ENCODE results near the gene LHFPL3. TPM values are rescaled to one million over a fixed set of nuclear protein-coding genes. Genes with fewer than 3 reads are reported as not detected.
A peak's percentile ranks its signal among the peaks of the same experiment; 100 is the strongest.

LHFPL3 gene
- total and polyA plus RNA-seq, 2 experiments from 2014 or later = 0.24 TPM; not detected in 1

DNA sequence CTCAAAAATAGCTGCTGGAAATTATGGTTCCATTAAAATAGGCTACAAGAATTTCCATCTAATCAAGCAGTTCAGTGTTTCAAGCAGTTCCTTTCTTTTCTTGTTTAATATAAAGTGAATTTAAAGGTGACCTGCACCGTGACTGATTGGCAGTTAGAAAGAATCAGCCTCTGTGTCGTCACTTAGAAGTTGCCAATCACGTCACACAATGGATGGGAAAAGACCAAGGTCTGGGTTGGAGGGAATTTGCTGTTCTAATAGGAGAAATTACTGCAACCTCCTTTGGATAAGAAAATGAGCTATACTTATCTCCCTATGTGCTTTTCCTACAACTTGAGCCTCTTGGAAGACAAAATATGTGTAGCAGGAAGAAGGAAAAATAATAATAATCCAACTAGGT, 466.2 kb downstream of the LHFPL3 start (continued):
- TF ChIP-seq ZNF114 (CRISPR knock-in tag; IDR thresholded peaks at IDR 0.05) (no peak), JUNB (IDR thresholded peaks at IDR 0.05; ENCODE audit: unreplicated experiment) (no peak), ZNF331 (CRISPR knock-in tag; IDR thresholded peaks at IDR 0.05; ENCODE audit: low read depth) (no peak)
- TF ChIP-seq, protein P1, sequence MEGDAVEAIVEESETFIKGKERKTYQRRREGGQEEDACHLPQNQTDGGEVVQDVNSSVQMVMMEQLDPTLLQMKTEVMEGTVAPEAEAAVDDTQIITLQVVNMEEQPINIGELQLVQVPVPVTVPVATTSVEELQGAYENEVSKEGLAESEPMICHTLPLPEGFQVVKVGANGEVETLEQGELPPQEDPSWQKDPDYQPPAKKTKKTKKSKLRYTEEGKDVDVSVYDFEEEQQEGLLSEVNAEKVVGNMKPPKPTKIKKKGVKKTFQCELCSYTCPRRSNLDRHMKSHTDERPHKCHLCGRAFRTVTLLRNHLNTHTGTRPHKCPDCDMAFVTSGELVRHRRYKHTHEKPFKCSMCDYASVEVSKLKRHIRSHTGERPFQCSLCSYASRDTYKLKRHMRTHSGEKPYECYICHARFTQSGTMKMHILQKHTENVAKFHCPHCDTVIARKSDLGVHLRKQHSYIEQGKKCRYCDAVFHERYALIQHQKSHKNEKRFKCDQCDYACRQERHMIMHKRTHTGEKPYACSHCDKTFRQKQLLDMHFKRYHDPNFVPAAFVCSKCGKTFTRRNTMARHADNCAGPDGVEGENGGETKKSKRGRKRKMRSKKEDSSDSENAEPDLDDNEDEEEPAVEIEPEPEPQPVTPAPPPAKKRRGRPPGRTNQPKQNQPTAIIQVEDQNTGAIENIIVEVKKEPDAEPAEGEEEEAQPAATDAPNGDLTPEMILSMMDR (conservative IDR thresholded peaks at IDR 0.05; ENCODE audit: low read depth in 2 of 2) = no peak

GRCh38 chr7:104795086-104795485, 466.7 kb downstream of the LHFPL3 start:
- Histone ChIP-seq H3K27ac (ENCODE audit: low read depth) (no peak overlapping the region), H3K36me3 (ENCODE audit: insufficient read depth) (no peaks in the 10 kb centered on the region), H3K27me3 (ENCODE audit: insufficient read depth) (no peaks in the 10 kb centered on the region), H3K4me2 (no peak overlapping the region), H3F3A (replicated peaks; ENCODE audit: low read depth) (no peaks in the 10 kb centered on the region), H2AFZ (peak overlapping the region; percentile 18; the same call in 1 of the 2 replicates), H3K4me1 (ENCODE audit: insufficient read depth) (no peaks in the 10 kb centered on the region), H3K79me2 (replicated peaks; ENCODE audit: insufficient read depth) (no peaks in the 10 kb centered on the region), H4K20me1 (replicated peaks; ENCODE audit: insufficient read depth) (no peaks in the 10 kb centered on the region), H3K9me2 (ENCODE audit: insufficient read depth) (peaks cover 7% of the 10 kb centered on the region; the same call in 1 of the 2 replicates), H3K4me3 (no peak overlapping the region)
- H3K9me3 Mint-ChIP-seq = no peaks in the 10 kb centered on the region
- TF ChIP-seq NANOG (IDR thresholded peaks at IDR 0.05; ENCODE audit: borderline replicate concordance) (no peak), EZH2phosphoT487 (IDR thresholded peaks at IDR 0.05; ENCODE audit: unreplicated experiment) (no peak), POLR2AphosphoS5 (IDR thresholded peaks at IDR 0.05; ENCODE audit: low read depth) (no peak), ZNF114 (CRISPR knock-in tag; IDR thresholded peaks at IDR 0.05) (no peak), STAT1 (IDR thresholded peaks at IDR 0.05; ENCODE audit: unreplicated experiment) (no peak), CREB1 (CRISPR knock-in tag; IDR thresholded peaks at IDR 0.05; ENCODE audit: low read depth) (no peak), REST (IDR thresholded peaks at IDR 0.05; ENCODE audit: unreplicated experiment) (no peak), JUNB (IDR thresholded peaks at IDR 0.05; ENCODE audit: unreplicated experiment) (no peak), ETS1 (IDR thresholded peaks at IDR 0.05) (no peak), ZNF331 (CRISPR knock-in tag; IDR thresholded peaks at IDR 0.05; ENCODE audit: low read depth) (no peak), EZH2 (IDR thresholded peaks at IDR 0.05; ENCODE audit: low read depth, unreplicated experiment) (no peak)
- TF ChIP-seq, protein P2, sequence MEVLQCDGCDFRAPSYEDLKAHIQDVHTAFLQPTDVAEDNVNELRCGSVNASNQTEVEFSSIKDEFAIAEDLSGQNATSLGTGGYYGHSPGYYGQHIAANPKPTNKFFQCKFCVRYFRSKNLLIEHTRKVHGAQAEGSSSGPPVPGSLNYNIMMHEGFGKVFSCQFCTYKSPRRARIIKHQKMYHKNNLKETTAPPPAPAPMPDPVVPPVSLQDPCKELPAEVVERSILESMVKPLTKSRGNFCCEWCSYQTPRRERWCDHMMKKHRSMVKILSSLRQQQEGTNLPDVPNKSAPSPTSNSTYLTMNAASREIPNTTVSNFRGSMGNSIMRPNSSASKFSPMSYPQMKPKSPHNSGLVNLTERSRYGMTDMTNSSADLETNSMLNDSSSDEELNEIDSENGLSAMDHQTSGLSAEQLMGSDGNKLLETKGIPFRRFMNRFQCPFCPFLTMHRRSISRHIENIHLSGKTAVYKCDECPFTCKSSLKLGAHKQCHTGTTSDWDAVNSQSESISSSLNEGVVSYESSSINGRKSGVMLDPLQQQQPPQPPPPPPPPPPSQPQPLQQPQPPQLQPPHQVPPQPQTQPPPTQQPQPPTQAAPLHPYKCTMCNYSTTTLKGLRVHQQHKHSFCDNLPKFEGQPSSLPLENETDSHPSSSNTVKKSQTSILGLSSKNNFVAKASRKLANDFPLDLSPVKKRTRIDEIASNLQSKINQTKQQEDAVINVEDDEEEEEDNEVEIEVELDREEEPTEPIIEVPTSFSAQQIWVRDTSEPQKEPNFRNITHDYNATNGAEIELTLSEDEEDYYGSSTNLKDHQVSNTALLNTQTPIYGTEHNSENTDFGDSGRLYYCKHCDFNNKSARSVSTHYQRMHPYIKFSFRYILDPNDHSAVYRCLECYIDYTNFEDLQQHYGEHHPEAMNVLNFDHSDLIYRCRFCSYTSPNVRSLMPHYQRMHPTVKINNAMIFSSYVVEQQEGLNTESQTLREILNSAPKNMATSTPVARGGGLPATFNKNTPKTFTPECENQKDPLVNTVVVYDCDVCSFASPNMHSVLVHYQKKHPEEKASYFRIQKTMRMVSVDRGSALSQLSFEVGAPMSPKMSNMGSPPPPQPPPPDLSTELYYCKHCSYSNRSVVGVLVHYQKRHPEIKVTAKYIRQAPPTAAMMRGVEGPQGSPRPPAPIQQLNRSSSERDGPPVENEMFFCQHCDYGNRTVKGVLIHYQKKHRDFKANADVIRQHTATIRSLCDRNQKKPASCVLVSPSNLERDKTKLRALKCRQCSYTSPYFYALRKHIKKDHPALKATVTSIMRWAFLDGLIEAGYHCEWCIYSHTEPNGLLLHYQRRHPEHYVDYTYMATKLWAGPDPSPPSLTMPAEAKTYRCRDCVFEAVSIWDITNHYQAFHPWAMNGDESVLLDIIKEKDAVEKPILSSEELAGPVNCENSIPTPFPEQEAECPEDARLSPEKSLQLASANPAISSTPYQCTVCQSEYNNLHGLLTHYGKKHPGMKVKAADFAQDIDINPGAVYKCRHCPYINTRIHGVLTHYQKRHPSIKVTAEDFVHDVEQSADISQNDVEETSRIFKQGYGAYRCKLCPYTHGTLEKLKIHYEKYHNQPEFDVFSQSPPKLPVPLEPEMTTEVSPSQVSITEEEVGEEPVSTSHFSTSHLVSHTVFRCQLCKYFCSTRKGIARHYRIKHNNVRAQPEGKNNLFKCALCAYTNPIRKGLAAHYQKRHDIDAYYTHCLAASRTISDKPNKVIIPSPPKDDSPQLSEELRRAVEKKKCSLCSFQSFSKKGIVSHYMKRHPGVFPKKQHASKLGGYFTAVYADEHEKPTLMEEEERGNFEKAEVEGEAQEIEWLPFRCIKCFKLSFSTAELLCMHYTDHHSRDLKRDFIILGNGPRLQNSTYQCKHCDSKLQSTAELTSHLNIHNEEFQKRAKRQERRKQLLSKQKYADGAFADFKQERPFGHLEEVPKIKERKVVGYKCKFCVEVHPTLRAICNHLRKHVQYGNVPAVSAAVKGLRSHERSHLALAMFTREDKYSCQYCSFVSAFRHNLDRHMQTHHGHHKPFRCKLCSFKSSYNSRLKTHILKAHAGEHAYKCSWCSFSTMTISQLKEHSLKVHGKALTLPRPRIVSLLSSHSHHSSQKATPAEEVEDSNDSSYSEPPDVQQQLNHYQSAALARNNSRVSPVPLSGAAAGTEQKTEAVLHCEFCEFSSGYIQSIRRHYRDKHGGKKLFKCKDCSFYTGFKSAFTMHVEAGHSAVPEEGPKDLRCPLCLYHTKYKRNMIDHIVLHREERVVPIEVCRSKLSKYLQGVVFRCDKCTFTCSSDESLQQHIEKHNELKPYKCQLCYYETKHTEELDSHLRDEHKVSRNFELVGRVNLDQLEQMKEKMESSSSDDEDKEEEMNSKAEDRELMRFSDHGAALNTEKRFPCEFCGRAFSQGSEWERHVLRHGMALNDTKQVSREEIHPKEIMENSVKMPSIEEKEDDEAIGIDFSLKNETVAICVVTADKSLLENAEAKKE (CRISPR knock-in tag; IDR thresholded peaks at IDR 0.05) = no peak
- no peak overlapping the region for H3K4me3 Mint-ChIP-seq
- H3K27ac Mint-ChIP-seq = no peak overlapping the region
- no peaks in the 10 kb centered on the region; the same call in 2 of the 3 replicates for H3K36me3 Mint-ChIP-seq (ENCODE audit: low read depth)
- no peak for ATAC-seq
- peaks cover 7% of the 10 kb centered on the region for H3K4me1 Mint-ChIP-seq
- no peak for DNase-seq (ENCODE audit: low spot score)
- peaks cover 4% of the 10 kb centered on the region for H3K27me3 Mint-ChIP-seq (ENCODE audit: insufficient read depth, low read depth, poor library complexity)
